Measurements from ENCODE around the gene PROSER2. TPM values are rescaled to one million over a fixed set of nuclear protein-coding genes. Genes with fewer than 3 reads are reported as not detected.

Gene PROSER2
- total RNA-seq (2022; extraction: Qiagen RNA extraction; ENCODE audit: low read depth) = 26.7 to 41.8 TPM (median 39.1 TPM) in 5 replicates

GRCh38 chr10:11823122-11823988, at the start of gene PROSER2:
PROSER2 (plus strand) TSS chr10:11823356; CDS start chr10:11852078, 28,722 bp downstream.

Other genes with a start within 250 kb of the PROSER2 start
- gene USP6NL, start 211.7 kb upstream of the PROSER2 start, total RNA-seq (2022; extraction: Qiagen RNA extraction; ENCODE audit: low read depth) = 10.4 to 14.0 TPM (median 12.5 TPM) in 5 replicates
- 8.1 to 10.9 TPM (median 9.8 TPM) in 5 replicates for gene ECHDC3, start 81.0 kb upstream of the PROSER2 start, total RNA-seq (2022; extraction: Qiagen RNA extraction; ENCODE audit: low read depth)
- gene UPF2, start 219.5 kb downstream of the PROSER2 start, total RNA-seq (2022; extraction: Qiagen RNA extraction; ENCODE audit: low read depth) = 12.6 to 15.0 TPM (median 14.4 TPM) in 5 replicates
- gene DHTKD1, start 245.6 kb downstream of the PROSER2 start, total RNA-seq (2022; extraction: Qiagen RNA extraction; ENCODE audit: low read depth) = 7.5 to 9.6 TPM (median 9.0 TPM) in 5 replicates